ENCODE measurements around the gene GRIN2A.

GRIN2A gene

DNA sequence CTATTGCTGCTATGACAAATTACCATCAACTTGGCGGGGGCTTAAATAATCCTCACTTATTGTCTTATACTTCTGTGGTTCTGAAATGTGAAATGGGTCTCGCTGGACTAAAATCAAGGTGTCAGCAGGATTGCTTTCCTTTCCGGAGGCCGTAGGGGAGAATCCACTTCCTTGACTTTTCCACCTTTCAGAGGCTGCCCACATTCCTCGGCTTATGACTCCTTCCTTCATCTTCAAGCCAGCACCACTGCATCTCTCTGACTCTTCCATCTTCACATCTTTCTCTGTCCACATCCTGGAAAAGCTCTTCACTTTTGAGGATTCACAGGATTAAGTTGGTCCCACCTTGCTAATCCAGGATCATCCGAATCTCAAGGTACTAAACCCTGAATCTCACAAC is 217.8 kb downstream of the GRIN2A start:
- H3K4me3 Mint-ChIP-seq = no peak overlapping the region
- H3K27ac Mint-ChIP-seq = no peak overlapping the region
- no peaks in the 10 kb centered on the region for H3K9me3 Mint-ChIP-seq
- no peaks in the 10 kb centered on the region for H3K4me1 Mint-ChIP-seq (ENCODE audit: low read depth)
- H3K36me3 Mint-ChIP-seq (ENCODE audit: low read depth) = no peaks in the 10 kb centered on the region
- H3K27me3 Mint-ChIP-seq = no peaks in the 10 kb centered on the region
- intact Hi-C loops (cut with micrococcal nuclease) = no loop called here

DNA sequence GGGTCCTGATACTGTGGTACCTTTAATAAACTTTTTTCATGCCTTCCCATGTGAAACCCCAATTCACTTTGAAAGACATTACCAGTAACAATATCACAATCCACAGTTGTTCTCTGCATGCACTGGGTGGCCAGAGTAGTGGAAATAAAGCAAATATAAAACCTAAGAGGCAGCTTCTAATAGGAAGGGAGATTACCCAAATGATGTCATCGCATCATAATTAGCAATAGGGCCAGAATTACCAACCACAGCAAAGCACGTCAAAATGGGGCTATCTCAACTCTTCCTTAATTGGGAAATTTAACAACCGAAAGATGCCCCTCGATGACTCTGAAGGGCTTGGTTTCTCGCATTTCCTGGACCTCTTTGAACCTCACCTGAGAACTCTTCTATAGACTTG is 224.8 kb downstream of the GRIN2A start:
- no peak overlapping the region for H3K27ac Mint-ChIP-seq
- no peak overlapping the region for H3K4me3 Mint-ChIP-seq
- no peaks in the 10 kb centered on the region for H3K9me3 Mint-ChIP-seq
- no peaks in the 10 kb centered on the region for H3K4me1 Mint-ChIP-seq (ENCODE audit: low read depth)
- H3K36me3 Mint-ChIP-seq (ENCODE audit: low read depth) = no peaks in the 10 kb centered on the region
- intact Hi-C loops (cut with micrococcal nuclease) = no loop called here
- peaks cover 1% of the 10 kb centered on the region for H3K27me3 Mint-ChIP-seq

DNA sequence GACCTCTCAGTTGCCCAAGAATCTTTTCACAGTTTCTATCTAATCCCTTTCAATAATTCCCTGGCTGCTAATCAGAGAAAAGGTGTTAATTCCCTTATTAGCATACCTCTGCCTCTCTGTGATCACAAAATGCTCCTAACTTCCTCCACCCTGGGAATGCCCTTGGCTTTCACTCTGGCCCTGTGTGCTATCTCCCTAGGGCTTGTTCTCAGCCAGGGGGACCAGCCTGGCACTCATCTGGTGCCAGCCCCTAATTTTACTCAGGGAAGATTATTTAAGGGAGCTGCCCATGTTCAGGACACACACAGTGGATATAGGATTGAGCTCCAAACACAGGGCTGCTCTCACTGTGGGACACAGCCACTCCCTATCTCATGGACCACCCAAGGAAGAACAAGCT is 225.2 kb downstream of the GRIN2A start:
- no peak overlapping the region for H3K27ac Mint-ChIP-seq
- no peaks in the 10 kb centered on the region for H3K9me3 Mint-ChIP-seq
- H3K27me3 Mint-ChIP-seq = peaks cover 1% of the 10 kb centered on the region
- no peaks in the 10 kb centered on the region for H3K36me3 Mint-ChIP-seq (ENCODE audit: low read depth)
- intact Hi-C loops (cut with micrococcal nuclease) = no loop called here
- no peak overlapping the region for H3K4me3 Mint-ChIP-seq
- no peaks in the 10 kb centered on the region for H3K4me1 Mint-ChIP-seq (ENCODE audit: low read depth)

DNA sequence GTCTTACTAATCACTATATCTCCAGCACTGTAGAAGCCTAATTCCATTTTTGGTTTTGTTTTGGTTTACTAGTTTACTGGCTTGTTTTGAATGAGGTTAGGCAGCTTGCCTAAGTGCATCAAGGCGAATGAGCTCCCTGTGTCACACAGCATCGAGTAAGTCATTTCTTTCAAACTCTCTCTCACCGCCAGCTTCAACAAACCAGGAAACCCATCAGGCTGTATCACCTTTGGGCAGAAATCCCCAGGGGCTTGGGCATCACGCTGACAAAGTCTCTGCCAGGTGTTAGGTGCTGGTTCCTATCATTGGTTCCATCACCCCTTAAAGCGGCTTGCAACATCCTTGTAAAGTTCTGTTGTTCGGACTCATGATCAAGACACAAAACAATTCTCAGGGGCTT is 226.6 kb downstream of the GRIN2A start:
- Mint-ChIP-seq H3K27ac (no peak overlapping the region), H3K4me1 (ENCODE audit: low read depth) (no peaks in the 10 kb centered on the region), H3K9me3 (no peaks in the 10 kb centered on the region), H3K36me3 (ENCODE audit: low read depth) (no peaks in the 10 kb centered on the region), H3K4me3 (no peak overlapping the region), H3K27me3 (peaks cover 1% of the 10 kb centered on the region)
- intact Hi-C loops (cut with micrococcal nuclease) = no loop called here

DNA sequence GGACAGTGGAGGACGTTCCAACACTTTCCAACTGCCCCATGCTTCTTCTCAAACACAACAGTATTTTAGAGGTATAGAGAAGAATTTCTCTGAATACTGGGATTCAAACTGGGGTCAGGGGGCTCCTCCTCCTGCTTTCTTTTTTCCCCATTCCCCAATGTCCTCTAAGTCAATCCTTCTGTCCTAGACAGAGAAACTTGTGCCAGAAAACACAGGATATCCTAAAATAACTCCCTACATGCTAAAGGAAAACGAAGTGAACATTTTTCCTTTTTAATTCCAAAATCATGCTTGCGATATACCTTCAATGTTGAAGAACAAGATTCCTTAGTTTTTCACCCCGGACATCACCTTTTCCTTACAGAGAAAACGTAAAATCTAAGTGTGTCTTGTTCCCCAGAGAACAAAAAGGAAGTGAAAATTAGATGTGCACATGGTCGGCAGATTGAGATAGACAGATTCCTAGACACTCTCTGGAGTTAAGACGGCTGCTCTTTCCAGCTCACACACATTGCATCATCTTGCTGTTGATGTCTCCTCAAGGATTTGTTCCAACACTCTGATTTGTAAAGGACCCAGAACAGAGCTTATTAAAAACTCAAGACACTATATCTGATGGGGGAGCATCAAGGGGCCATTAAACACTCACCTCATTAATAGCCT is 228.2 kb downstream of the GRIN2A start:
- Mint-ChIP-seq H3K36me3 (ENCODE audit: low read depth) (no peaks in the 10 kb centered on the region), H3K4me3 (no peak overlapping the region), H3K4me1 (ENCODE audit: low read depth) (no peaks in the 10 kb centered on the region), H3K9me3 (peaks cover 7% of the 10 kb centered on the region), H3K27me3 (peaks cover 1% of the 10 kb centered on the region), H3K27ac (no peak overlapping the region)
- intact Hi-C loops (cut with micrococcal nuclease) = no loop called here

DNA sequence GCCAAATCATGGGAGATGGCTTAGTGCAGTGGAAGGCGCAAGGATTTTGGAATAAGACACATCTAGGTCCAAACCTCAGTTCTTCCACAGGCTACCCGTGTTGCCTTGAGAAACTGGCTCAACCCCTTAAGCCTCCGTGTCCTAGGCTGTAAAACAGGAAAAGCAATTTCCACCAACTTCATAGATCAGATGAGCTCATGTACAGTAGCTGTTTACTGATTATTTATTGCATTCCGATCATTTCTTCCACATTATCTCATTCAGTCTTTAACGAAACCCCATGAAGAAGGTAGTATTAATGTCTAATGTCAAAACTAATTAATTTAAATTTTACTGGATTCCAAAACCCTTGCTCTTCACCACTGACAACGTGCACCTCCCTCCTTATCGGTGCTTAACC is 231.6 kb downstream of the GRIN2A start:
- Mint-ChIP-seq H3K36me3 (ENCODE audit: low read depth) (no peaks in the 10 kb centered on the region), H3K27me3 (peaks cover 1% of the 10 kb centered on the region), H3K4me1 (ENCODE audit: low read depth) (no peaks in the 10 kb centered on the region), H3K27ac (no peak overlapping the region), H3K4me3 (no peak overlapping the region), H3K9me3 (peaks cover 9% of the 10 kb centered on the region)
- intact Hi-C loops (cut with micrococcal nuclease) = no loop called here

DNA sequence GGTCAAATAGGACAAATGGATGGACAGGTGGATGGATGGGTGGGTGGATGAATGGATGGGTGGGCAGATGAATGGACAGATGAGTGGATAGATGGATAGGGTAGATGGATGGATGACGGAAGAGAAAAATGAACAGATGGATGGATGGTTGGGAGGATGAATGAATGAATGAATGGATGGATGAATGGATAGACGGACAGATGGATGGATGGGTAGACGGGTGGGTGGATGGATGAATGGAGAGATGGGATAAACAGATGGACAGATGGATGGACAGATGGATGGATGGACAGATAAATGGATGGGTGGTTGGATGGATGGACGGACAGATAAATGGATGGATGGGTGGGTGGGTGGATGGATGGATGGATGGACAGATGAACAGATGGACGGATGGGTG is 232.8 kb downstream of the GRIN2A start:
- H3K36me3 Mint-ChIP-seq (ENCODE audit: low read depth) = no peaks in the 10 kb centered on the region
- peaks cover 1% of the 10 kb centered on the region for H3K27me3 Mint-ChIP-seq
- no peaks in the 10 kb centered on the region for H3K4me1 Mint-ChIP-seq (ENCODE audit: low read depth)
- H3K4me3 Mint-ChIP-seq = no peak overlapping the region
- no peak overlapping the region for H3K27ac Mint-ChIP-seq
- H3K9me3 Mint-ChIP-seq = peaks cover 9% of the 10 kb centered on the region
- intact Hi-C loops (cut with micrococcal nuclease) = no loop called here

DNA sequence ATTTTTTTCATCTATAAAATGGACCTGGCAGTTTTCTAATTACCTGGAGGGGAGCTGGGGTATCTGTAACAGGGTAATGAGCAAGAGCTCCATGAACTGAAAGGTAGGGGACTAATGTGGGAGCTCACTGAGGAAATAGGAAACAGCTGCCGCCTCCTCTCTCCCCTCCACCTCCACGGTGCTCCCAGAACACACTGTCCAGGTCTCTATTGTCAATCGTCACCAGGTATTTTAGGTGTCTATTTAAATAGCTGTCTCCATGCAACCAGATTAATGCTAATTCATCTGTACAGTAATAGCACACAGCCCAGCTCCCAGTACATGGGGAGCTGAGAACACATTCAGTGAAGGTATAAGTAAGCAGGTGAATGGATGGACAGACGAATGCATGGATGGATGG is 233.3 kb downstream of the GRIN2A start:
- no peaks in the 10 kb centered on the region for H3K36me3 Mint-ChIP-seq (ENCODE audit: low read depth)
- intact Hi-C loops (cut with micrococcal nuclease) = no loop called here
- no peaks in the 10 kb centered on the region for H3K4me1 Mint-ChIP-seq (ENCODE audit: low read depth)
- peaks cover 9% of the 10 kb centered on the region for H3K9me3 Mint-ChIP-seq
- no peak overlapping the region for H3K4me3 Mint-ChIP-seq
- peaks cover 1% of the 10 kb centered on the region for H3K27me3 Mint-ChIP-seq
- H3K27ac Mint-ChIP-seq = no peak overlapping the region

DNA sequence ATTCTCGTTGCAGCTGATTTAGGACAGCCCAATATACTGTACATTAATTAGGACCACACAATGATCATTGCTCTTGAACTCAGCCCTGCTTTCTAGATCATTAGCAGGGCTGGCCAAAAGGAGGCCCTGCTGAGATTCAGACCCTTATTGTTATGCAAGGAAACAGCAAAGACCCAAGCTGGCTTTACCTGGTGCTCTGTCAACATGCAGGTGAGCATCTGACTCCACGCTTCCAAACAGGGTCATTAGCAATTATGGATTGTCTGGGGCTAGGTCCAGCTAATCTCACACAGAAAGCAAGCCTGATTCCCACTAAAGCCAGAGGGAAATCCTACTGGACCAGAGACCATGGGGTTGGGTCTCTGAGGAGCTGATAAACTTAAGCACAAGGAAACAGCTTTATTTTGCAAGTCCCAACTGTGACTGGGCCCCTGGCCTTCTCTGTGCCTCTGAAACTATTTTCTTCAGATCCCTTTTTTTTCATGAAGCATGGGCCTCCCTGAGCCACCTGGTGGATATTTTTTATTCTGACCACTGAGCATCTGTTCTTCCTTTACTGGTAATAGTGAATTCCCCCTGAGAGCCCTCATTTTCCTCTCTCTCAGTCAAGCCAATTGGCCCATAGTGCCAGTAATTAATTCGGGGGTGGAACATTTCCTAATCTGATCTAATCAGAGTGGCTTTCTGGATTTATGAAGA is 236.1 kb downstream of the GRIN2A start:
- H3K27ac Mint-ChIP-seq = no peak overlapping the region
- no peaks in the 10 kb centered on the region for H3K27me3 Mint-ChIP-seq
- H3K4me1 Mint-ChIP-seq (ENCODE audit: low read depth) = no peaks in the 10 kb centered on the region
- H3K36me3 Mint-ChIP-seq (ENCODE audit: low read depth) = no peaks in the 10 kb centered on the region
- H3K4me3 Mint-ChIP-seq = no peak overlapping the region
- intact Hi-C loops (cut with micrococcal nuclease) = no loop called here
- H3K9me3 Mint-ChIP-seq = peaks cover 9% of the 10 kb centered on the region

DNA sequence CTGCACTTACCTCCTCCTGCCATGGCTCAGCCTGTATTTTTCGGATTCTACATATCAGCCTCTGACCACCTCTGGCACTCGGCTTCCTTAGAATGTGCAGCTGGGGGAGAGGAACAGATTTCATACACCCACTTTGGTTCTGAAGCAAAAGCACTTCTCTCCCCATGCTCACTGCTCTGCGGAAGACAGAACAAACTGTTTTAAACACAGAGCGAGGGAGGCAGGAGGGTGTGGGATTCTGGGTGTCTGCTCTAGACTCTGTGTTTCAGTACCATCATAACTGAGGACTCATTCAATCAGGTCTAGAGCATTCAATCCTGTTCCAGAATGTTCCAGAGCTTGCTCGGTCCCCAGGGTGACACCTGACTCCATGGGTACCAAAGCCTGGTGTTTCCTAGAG is 239.1 kb downstream of the GRIN2A start:
- intact Hi-C loops (cut with micrococcal nuclease) = no loop called here
- Mint-ChIP-seq H3K9me3 (no peaks in the 10 kb centered on the region), H3K27me3 (no peaks in the 10 kb centered on the region), H3K36me3 (ENCODE audit: low read depth) (no peaks in the 10 kb centered on the region), H3K4me1 (ENCODE audit: low read depth) (no peaks in the 10 kb centered on the region), H3K4me3 (no peak overlapping the region), H3K27ac (no peak overlapping the region)

DNA sequence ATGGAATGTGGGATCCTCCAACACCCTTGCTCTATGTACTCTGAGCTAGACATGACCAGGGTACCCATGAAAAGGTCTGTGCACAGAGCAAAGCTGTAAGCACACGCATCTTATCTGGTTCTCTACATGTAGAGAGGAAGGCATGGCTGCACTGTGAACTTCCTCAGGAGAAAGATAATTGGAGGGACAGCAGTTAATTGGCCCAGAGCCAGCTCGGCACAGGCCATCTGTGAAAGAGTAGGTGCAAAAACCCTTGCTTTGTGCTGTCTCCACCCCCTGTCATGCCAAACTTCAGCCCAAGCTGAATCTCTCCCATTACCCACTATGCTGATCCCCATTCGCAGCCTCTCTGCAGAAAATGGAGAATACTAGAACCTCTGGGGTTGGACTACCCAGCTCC is 241.0 kb downstream of the GRIN2A start:
- H3K4me3 Mint-ChIP-seq = no peak overlapping the region

DNA sequence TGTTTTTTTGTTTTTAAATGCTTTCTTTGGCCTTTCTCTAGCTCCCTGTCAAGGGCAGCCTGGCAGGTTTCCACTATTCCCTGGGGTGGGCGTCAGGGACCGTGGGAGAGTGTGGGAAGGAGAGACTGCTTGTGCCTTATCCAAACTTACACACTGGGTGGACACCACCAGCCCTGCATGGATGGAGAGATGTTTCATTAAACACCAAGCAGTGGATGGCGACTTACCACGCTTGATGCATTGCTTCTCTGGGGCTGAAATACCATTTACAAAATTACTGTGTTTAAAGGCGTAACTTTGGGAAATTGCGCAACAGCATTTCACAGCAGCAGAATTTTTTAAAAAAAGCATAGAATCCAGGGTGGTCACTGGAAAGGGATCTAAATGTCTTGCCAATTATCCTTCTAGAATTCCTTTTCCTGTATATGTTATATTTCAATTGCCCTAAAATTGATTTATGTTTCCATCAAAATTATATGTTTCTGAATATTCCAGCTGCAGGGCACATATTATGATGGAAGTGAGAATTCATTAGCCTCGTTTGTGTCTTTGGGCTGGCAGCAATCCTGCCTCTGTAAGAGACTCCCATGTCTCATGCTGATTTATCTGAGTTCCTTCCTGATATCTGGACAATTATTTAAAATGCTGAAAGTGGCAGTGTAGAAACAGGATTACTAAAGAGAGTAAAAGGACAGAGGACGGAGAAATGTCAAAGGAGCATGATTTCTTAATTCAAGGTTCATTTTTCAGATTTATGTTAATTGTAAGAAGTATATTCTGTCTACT is 247.3 kb downstream of the GRIN2A start:
- H3K4me3 Mint-ChIP-seq = no peak overlapping the region
- intact Hi-C loops (cut with micrococcal nuclease) = no loop called here
- no peaks in the 10 kb centered on the region for H3K4me1 Mint-ChIP-seq (ENCODE audit: low read depth)
- H3K9me3 Mint-ChIP-seq = no peaks in the 10 kb centered on the region
- no peaks in the 10 kb centered on the region for H3K36me3 Mint-ChIP-seq (ENCODE audit: low read depth)
- H3K27me3 Mint-ChIP-seq = no peaks in the 10 kb centered on the region
- no peak overlapping the region for H3K27ac Mint-ChIP-seq

More for the DNA sequence above, 241.0 kb downstream of the GRIN2A start:
- Mint-ChIP-seq H3K27me3 (no peaks in the 10 kb centered on the region), H3K27ac (no peak overlapping the region), H3K4me1 (ENCODE audit: low read depth) (no peaks in the 10 kb centered on the region), H3K36me3 (ENCODE audit: low read depth) (no peaks in the 10 kb centered on the region), H3K9me3 (no peaks in the 10 kb centered on the region)
- intact Hi-C loops (cut with micrococcal nuclease) = no loop called here

DNA sequence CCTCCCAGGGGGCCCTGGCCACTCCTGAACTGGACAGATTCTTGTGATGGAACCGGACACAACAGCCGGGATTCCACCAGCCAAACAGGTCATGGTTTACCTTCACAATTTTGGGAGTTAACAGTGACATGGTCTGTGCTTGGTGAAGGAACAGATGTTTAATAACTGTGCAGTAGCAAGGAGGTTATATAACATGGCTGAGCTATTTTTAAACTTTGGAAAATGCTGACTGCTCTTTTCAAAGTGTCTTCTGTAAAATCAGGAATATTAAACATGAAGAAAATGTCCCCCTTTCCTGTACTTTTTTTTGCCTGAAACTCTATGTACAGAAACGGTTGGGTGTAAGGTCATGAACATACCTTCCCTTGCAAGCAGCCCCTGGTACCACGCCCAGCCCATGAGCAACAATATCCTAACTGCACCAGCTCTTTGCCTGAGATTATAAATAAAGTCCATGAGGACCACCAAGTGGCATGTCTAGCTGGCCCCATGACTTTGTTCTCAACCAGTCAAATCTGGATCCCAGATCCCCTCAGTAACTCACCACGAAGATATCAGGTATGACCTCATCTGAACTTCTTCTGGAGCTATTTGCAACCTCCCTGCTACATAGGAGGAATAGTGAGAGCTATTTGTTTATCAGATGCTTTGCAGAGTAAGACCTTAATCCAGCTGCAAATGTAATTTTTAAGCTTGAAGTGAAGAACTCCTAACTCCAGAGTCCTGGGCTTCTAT is 249.1 kb downstream of the GRIN2A start:
- no peaks in the 10 kb centered on the region for H3K9me3 Mint-ChIP-seq
- H3K4me1 Mint-ChIP-seq (ENCODE audit: low read depth) = no peaks in the 10 kb centered on the region
- H3K36me3 Mint-ChIP-seq (ENCODE audit: low read depth) = no peaks in the 10 kb centered on the region
- H3K27me3 Mint-ChIP-seq = no peaks in the 10 kb centered on the region
- no peak overlapping the region for H3K27ac Mint-ChIP-seq
- intact Hi-C loops (cut with micrococcal nuclease) = no loop called here
- H3K4me3 Mint-ChIP-seq = no peak overlapping the region

DNA sequence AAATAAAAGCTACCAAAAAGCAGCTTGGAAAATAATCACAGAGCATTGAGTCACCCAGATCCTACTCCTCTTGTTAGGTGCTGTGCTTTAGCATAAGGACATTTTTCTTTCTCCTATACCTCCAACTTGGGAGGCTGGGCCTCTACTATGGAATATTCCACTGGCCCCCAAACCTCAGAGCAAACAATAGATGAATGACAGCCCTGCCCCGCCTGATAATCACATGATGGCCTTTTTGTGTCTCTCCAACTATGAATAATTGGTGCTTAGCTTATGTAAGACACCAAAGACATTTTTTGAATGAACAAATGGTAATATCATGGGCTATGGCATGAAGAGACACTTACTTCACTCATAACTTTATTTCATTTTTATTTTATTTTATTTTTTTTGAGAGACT is 250.2 kb downstream of the GRIN2A start:
- Mint-ChIP-seq H3K4me3 (no peak overlapping the region), H3K9me3 (no peaks in the 10 kb centered on the region), H3K27ac (no peak overlapping the region), H3K36me3 (ENCODE audit: low read depth) (no peaks in the 10 kb centered on the region), H3K27me3 (no peaks in the 10 kb centered on the region), H3K4me1 (ENCODE audit: low read depth) (no peaks in the 10 kb centered on the region)
- intact Hi-C loops (cut with micrococcal nuclease) = no loop called here

All from dendritic cell treated with granulocyte-macrophage colony-stimulating factor and Interleukin-4, amounts not matched to agents 40 ng/mL and 50 ng/mL, for 4 days (primary cell).